AG04449 (cell line): ENCODE data around the gene ST3GAL4.
"Not testable (repeated sequence)": the region's sequence is repeated elsewhere in the genome, so short reads cannot be mapped to it uniquely, and the experiment has no call there.

Source experiments
- CTCF ChIA-PET: fragments of 350-600 bp; formaldehyde crosslinking; extraction: SDS; loops from one replicate; lab custom pipeline; 2021; ENCODE audit warnings: antibody characterized with exemption; lab: Yijun Ruan, JAX
- POLR2A ChIA-PET: fragments of 400-600, 350-600 bp; formaldehyde crosslinking; extraction: SDS; loops from one replicate; lab custom pipeline; 2020; ENCODE audit warnings: antibody characterized with exemption, inconsistent platforms; lab: Yijun Ruan, JAX
- DNase-seq: peaks from one replicate; pipeline ENCODE4 v3.0.0-alpha.2; 2010; ENCODE audit warnings: low read depth, low spot score
- H3K4me3 ChIP-seq: 2 replicates; pipeline ENCODE4 v1.5.1; 2011; ENCODE audit warnings: low read depth, mild to moderate bottlenecking, control low read depth, low read length
- CTCF ChIP-seq: IDR thresholded peaks from one replicate; pipeline ENCODE4 v1.5.1; 2011; ENCODE audit warnings: mild to moderate bottlenecking, moderate library complexity, low read length, control low read depth, inconsistent platforms; ENCODE audit not compliant: insufficient read depth; ENCODE audit errors: missing control alignments

ST3GAL4 gene

DNA sequence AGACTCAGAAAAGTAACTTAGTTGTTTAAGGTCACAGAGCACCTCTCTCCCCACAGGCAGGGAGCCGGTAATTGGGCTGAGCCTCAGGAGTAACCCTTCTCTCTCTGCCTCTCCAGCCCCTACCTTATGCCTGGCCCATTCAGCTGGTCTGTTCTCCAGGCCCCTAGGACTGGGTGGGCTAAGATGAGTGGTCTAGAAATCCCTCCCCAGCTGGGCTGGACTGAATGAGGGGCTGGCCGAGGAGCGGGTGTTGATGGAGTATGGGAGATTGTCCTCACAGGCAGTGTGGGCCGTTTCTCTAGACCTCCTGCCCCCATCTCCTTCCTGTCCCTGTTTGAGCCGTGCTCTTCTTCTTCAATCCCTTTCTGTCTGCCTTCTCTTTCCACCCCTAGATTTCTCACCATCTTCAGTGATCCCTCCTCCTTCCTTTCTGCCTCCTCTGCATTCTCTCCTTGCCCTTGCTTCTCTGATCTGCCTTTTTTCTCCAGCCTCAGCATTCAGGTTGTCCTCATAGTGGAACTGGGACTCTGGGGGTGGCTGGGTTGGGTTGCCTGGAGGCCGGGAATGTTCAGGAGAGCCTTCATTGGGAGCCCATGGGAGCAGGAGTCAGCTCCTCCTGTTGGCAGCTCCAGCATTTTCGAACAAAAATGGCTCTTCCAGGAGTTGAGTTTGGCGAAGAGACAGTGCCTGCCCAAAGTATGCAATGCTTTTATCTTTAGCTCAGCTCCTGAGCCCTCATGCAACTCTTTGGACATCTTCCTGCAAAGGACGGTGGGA, 7.6 kb downstream of the ST3GAL4 start:
- no peak overlapping the region for H3K4me3 ChIP-seq
- no peak for DNase-seq
- ChIA-PET POLR2A (no interaction called here), CTCF (interaction anchor here (1.3 to 1.9 kb wide), 2 partner anchors 10 to 52 kb away, joined by 3 to 4 read pairs; no protein-coding TSS in a partner anchor)
- no peak for TF ChIP-seq CTCF

DNA sequence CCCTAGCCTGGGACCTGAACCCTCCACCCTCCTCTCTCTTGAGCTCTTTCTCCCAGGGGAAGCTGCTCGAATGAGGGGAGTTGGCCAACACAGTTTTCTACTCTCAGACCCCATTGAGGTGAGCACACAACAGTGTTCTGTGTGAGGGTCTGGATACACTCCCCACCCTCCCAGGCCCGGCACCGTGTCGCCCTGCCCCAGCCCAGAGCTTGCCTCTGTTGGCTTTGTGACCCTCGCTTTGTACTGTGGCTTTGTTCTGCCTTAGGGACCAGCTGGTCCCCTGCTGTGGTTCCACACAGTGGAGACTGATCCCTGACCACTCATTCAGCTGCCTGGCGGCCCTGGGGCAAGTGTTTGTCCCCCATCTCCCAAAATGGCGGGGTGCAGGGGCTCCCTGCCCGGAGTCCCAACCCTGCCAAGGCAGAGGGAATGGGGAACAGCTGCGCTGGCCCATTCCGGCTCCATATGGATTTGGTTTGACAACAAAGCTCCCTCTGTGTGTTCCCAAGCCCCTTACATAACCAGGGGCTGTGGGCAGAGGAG, 8.3 kb downstream of the ST3GAL4 start:
- ChIA-PET POLR2A (no interaction called here), CTCF (interaction anchor here (1.3 to 1.9 kb wide), 2 partner anchors 10 to 53 kb away, joined by 3 to 4 read pairs; no protein-coding TSS in a partner anchor)
- no peak for DNase-seq
- H3K4me3 ChIP-seq, result no peak overlapping the region
- no peak for TF ChIP-seq CTCF

DNA sequence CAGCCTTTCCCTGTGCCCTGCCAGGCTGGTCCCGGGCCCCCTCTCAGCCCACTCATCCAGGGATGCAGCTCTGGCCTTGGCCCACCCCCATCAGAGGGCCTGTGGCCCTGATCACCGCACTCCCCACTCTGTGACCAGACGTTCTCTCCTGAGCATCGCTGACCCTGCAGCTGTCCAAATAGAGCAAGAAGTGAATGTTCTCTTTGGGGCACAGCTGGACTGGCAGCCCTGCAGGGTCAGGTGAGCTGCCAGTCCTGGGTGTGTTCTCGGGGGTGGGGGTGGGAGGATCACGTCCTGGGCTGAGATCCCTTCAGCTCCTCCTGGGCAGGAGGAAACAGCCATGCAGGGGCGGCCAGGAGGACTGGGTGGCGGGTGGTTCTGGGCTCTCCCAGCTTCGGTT, 9.2 kb downstream of the ST3GAL4 start:
- POLR2A ChIA-PET, DNase-seq, CTCF ChIA-PET, H3K4me3 ChIP-seq: not testable (repeated sequence)

- H3K4me3 ChIP-seq, POLR2A ChIA-PET, CTCF ChIA-PET, DNase-seq: not testable (repeated sequence)
These were observed 10.0 kb downstream of the ST3GAL4 start for GRCh38 chr11:126365508-126365907.

- no peak overlapping the region for H3K4me3 ChIP-seq
- DNase-seq, result no peak
- ChIA-PET CTCF (no interaction called here), POLR2A (no interaction called here)
- no peak for TF ChIP-seq CTCF
These were observed 10.8 kb downstream of the ST3GAL4 start for GRCh38 chr11:126366064-126366822.

GRCh38 chr11:126366823-126367654, 11.6 kb downstream of the ST3GAL4 start:
- DNase-seq, H3K4me3 ChIP-seq, CTCF ChIA-PET: not testable (repeated sequence)
- POLR2A ChIA-PET, result interaction anchor here (0.7 kb wide), 1 partner anchor 50 kb away, joined by 3 read pairs; no protein-coding TSS in a partner anchor

GRCh38 chr11:126367806-126368205, 12.3 kb downstream of the ST3GAL4 start:
- CTCF ChIA-PET, DNase-seq, H3K4me3 ChIP-seq: not testable (repeated sequence)
- POLR2A ChIA-PET, result interaction anchor here (0.7 kb wide), 1 partner anchor 50 kb away, joined by 3 read pairs; no protein-coding TSS in a partner anchor

- DNase-seq, CTCF ChIA-PET, H3K4me3 ChIP-seq, POLR2A ChIA-PET: not testable (repeated sequence)
These were observed 13.0 kb downstream of the ST3GAL4 start for GRCh38 chr11:126368336-126369119.
